IMR-90 (cell line): ENCODE data around the gene CYP4F2. TPM values are rescaled to one million over a fixed set of nuclear protein-coding genes. Genes with fewer than 3 reads are reported as not detected.

Experiments
- ATAC-seq: fragments of 200-7000 bp; cut with Tn5 transposase; 2 replicates; pipeline ENCODE4 v1.9.1; 2020; ENCODE audit warnings: low read depth, mild to moderate bottlenecking, moderate library complexity
- BruUV-seq: library from RNA; stranded (reverse); fragments of 400-500 nt; replicated peaks from 2 replicates; lab custom pipeline; 2021; lab: Mats Ljungman, UMichigan
- CTCF ChIA-PET: fragments of 300-600 bp; formaldehyde crosslinking; extraction: SDS; loops from one replicate; lab custom pipeline; 2021; ENCODE audit warnings: antibody characterized with exemption; lab: Yijun Ruan, JAX
- POLR2A ChIA-PET: fragments of 300-600 bp; sonication (Branson Sonifier 250); formaldehyde crosslinking; loops from one replicate; lab custom pipeline; 2022; ENCODE audit warnings: antibody characterized with exemption; ENCODE audit not compliant: unreplicated experiment; lab: Charles Lee
- DNase-seq: peaks from one replicate; pipeline ENCODE4 v3.0.0; 2013
- H2AFZ ChIP-seq: replicated peaks from 2 replicates; pipeline ENCODE3; 2013; ENCODE audit warnings: low read length, mild to moderate bottlenecking; ENCODE audit not compliant: poor library complexity
- H2AK5ac ChIP-seq: 2 replicates; pipeline ENCODE4 v1.6.1; 2013; ENCODE audit warnings: low read depth, low read length, inconsistent platforms
- H2AK9ac ChIP-seq: replicated peaks from 2 replicates; pipeline ENCODE3; 2013; ENCODE audit warnings: mild to moderate bottlenecking, low read depth, low read length, moderate library complexity; ENCODE audit not compliant: poor library complexity
- H2BK120ac ChIP-seq: 2 replicates; pipeline ENCODE4 v1.6.1; 2013; ENCODE audit warnings: low read depth, low read length, inconsistent platforms
- H2BK15ac ChIP-seq: 3 replicates; pipeline ENCODE4 v1.6.1; 2013; ENCODE audit warnings: low read depth, low read length, inconsistent platforms
- H2BK20ac ChIP-seq: 2 replicates; pipeline ENCODE4 v1.6.1; 2013; ENCODE audit warnings: low read depth, mild to moderate bottlenecking, inconsistent platforms, low read length, moderate library complexity
- H2BK5ac ChIP-seq: 2 replicates; pipeline ENCODE4 v1.6.1; 2013; ENCODE audit warnings: mild to moderate bottlenecking, low read depth, low read length, inconsistent platforms; ENCODE audit not compliant: poor library complexity, severe bottlenecking
- H3K14ac ChIP-seq: replicated peaks from 2 replicates; pipeline ENCODE4 v1.6.1; 2013; ENCODE audit warnings: low read depth, low read length, inconsistent platforms
- H3K18ac ChIP-seq: 2 replicates; pipeline ENCODE4 v1.6.1; 2013; ENCODE audit warnings: low read depth, low read length, control low read depth
- H3K23ac ChIP-seq: 2 replicates; pipeline ENCODE4 v1.6.1; 2013; ENCODE audit warnings: low read depth, low read length, inconsistent platforms
- H3K27ac ChIP-seq: 2 replicates; pipeline ENCODE4 v1.5.1; 2013; ENCODE audit warnings: mild to moderate bottlenecking, control low read depth, low read length; ENCODE audit not compliant: insufficient read depth
- H3K27me3 ChIP-seq: 2 replicates; pipeline ENCODE4 v1.6.1; 2013; ENCODE audit warnings: low read length; ENCODE audit not compliant: control insufficient read depth, insufficient read depth
- H3K36me3 ChIP-seq: 2 replicates; pipeline ENCODE4 v1.6.1; 2013; ENCODE audit warnings: low read length, mixed read lengths; ENCODE audit not compliant: control insufficient read depth, insufficient read depth
- H3K4ac ChIP-seq: 2 replicates; pipeline ENCODE4 v1.6.1; 2013; ENCODE audit warnings: low read depth, low read length, inconsistent platforms
- H3K4me1 ChIP-seq: 2 replicates; pipeline ENCODE4 v1.6.1; 2013; ENCODE audit warnings: low read length, mixed read lengths; ENCODE audit not compliant: control insufficient read depth, insufficient read depth
- H3K4me2 ChIP-seq: 2 replicates; pipeline ENCODE4 v1.6.1; 2013; ENCODE audit warnings: low read depth, mild to moderate bottlenecking, control low read depth, low read length, moderate library complexity
- H3K4me3 ChIP-seq: 2 replicates; pipeline ENCODE4 v1.5.1; 2013; ENCODE audit warnings: low read depth, mild to moderate bottlenecking, control low read depth, low read length, moderate library complexity; ENCODE audit not compliant: insufficient read depth
- H3K56ac ChIP-seq: 2 replicates; pipeline ENCODE4 v1.6.1; 2013; ENCODE audit warnings: low read length, inconsistent platforms; ENCODE audit not compliant: insufficient read depth; ENCODE audit errors: extremely low read depth
- H3K79me1 ChIP-seq, 2 experiments: 2 replicates each; pipeline ENCODE4 v1.6.1; 2013; ENCODE audit warnings: low read length in 2 of 2, inconsistent platforms in 1 of 2, low read depth in 1 of 2
- H3K9ac ChIP-seq: 2 replicates; pipeline ENCODE4 v1.6.1; 2013; ENCODE audit warnings: low read depth, low read length, control low read depth
- H3K9me1 ChIP-seq: 2 replicates; pipeline ENCODE4 v1.6.1; 2013; ENCODE audit warnings: low read length, inconsistent platforms; ENCODE audit not compliant: insufficient read depth
- H3K9me3 ChIP-seq: 2 replicates; pipeline ENCODE4 v1.6.1; 2013; ENCODE audit warnings: low read length; ENCODE audit not compliant: control insufficient read depth, insufficient read depth
- H4K20me1 ChIP-seq: 2 replicates; pipeline ENCODE4 v1.6.1; 2013; ENCODE audit warnings: low read length, inconsistent platforms; ENCODE audit not compliant: insufficient read depth
- H4K5ac ChIP-seq: 2 replicates; pipeline ENCODE4 v1.6.1; 2013; ENCODE audit warnings: mild to moderate bottlenecking, low read depth, low read length, control low read depth
- H4K8ac ChIP-seq, 2 experiments: 2 replicates each; pipeline ENCODE4 v1.6.1; 2013; ENCODE audit warnings: low read depth in 2 of 2, low read length in 2 of 2, control low read depth in 1 of 2, inconsistent platforms in 1 of 2
- H4K91ac ChIP-seq: 2 replicates; pipeline ENCODE4 v1.6.1; 2013; ENCODE audit warnings: low read depth, low read length, inconsistent platforms; ENCODE audit not compliant: insufficient read depth
- MAZ ChIP-seq: IDR thresholded peaks from 2 replicates; pipeline ENCODE4 v1.6.1; 2012; ENCODE audit warnings: low read depth, mild to moderate bottlenecking, low read length, improper control_type of control experiment, moderate library complexity, borderline replicate concordance
- MXI1 ChIP-seq: IDR thresholded peaks from 2 replicates; pipeline ENCODE4 v1.6.1; 2012; ENCODE audit warnings: low read depth, mild to moderate bottlenecking, low read length, moderate library complexity, borderline replicate concordance
- RAD21 ChIP-seq: IDR thresholded peaks from 2 replicates; pipeline ENCODE4 v1.6.1; 2012; ENCODE audit warnings: low read length, improper control_type of control experiment
- RCOR1 ChIP-seq: IDR thresholded peaks from 2 replicates; pipeline ENCODE4 v1.6.1; 2012; ENCODE audit warnings: mild to moderate bottlenecking, low read length, improper control_type of control experiment; ENCODE audit not compliant: insufficient replicate concordance
- WGBS, 2 experiments: methylation state at CpG; one replicate each; pipeline versions ENCODE4 v1.1.5 to v1.1.7; 2013; ENCODE audit warnings: missing lambda C conversion rate in 2 of 2; ENCODE audit not compliant: insufficient read length in 1 of 2; ENCODE audit errors: extremely low coverage in 2 of 2; 5-methylcytosine and 5-hydroxymethylcytosine counted together
- dilution Hi-C: fragments of 300-500 bp; cut with HindIII; formaldehyde crosslinking; loops from one replicate; pipeline ENCODE4 v1.14.3; 2018; ENCODE audit warnings: low sequenced_read_pairs; ENCODE audit not compliant: unreplicated experiment
- in situ Hi-C: fragments of 300-500 bp; cut with MboI; formaldehyde crosslinking; loops from 3 replicates; pipeline ENCODE4 v1.14.3; 2019; ENCODE audit warnings: low sequenced_read_pairs, inconsistent platforms, mixed read lengths
- intact Hi-C: fragments of 100-400 bp; cut with micrococcal nuclease; formaldehyde crosslinking; loops from 2 replicates; pipeline ENCODE4 v1.10.0; 2022
- polyA plus RNA-seq, 3 experiments: library from polyadenylated mRNA; depleted of rRNA; stranded (reverse); fragments of >200 nt; gene quantifications; 2 replicates each; pipeline ENCODE4 v1.2.3, GENCODE V29; 2012; ENCODE audit warnings: low replicate concordance in 1 of 3
- total RNA-seq: library from RNA; depleted of rRNA; stranded (reverse); fragments of >200 nt; gene quantifications from 2 replicates; pipeline ENCODE4 v1.2.3, GENCODE V29; 2012

The CYP4F2 gene
- total and polyA plus RNA-seq, 2 of the 4 experiments (the other 2 are of a cell fraction), result not detected

DNA sequence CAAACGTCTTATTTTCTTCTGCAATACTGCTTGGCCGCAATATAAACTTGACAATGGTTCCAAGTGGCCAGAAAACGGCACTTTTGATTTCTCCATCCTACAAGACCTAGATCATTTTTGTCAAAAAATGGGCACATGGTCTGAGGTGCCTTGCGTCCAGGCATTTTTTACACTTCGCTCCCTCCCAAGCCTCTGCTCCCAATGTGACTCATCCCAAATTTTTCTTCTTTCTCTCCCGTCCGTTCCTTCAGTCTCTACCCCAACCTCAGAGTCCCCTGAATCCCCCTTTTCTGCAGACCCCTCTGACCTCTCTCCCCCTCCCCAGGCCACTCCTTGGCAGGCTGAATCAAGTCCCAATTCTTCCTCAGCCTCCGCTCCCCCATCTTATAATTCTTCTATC is 68.1 kb downstream of the CYP4F2 start:
- Histone ChIP-seq H2BK15ac (no peak overlapping the region), H3K4ac (no peak overlapping the region), H4K5ac (no peak overlapping the region), H3K4me2 (no peak overlapping the region), H3K27ac (no peak overlapping the region), H3K18ac (no peak overlapping the region), H2BK5ac (no peak overlapping the region), H3K9me3 (no peaks in the 10 kb centered on the region), H4K8ac (no peak overlapping the region), H3K9me1 (no peaks in the 10 kb centered on the region), H2BK120ac (no peak overlapping the region), H3K27me3 (no peaks in the 10 kb centered on the region), H4K91ac (no peak overlapping the region), H4K20me1 (no peaks in the 10 kb centered on the region), H3K4me1 (no peaks in the 10 kb centered on the region), H3K56ac (no peak overlapping the region), H3K14ac (no peak overlapping the region), H2BK20ac (no peak overlapping the region), H3K9ac (no peak overlapping the region), H3K4me3 (no peak overlapping the region), H3K36me3 (no peaks in the 10 kb centered on the region), H3K23ac (no peak overlapping the region), H2AFZ (no peak overlapping the region), H3K79me1 (no peaks in the 10 kb centered on the region), H2AK9ac (no peak overlapping the region), H2AK5ac (no peak overlapping the region)
- ATAC-seq (no peak), DNase-seq (no peak)
- WGBS, 2 experiments, result 74 to 100% methylated on average over 1 to 5 of the region's 8 CpGs
- no peak for TF ChIP-seq MXI1
- no peak for TF ChIP-seq RAD21
- TF ChIP-seq RCOR1, result no peak
- TF ChIP-seq MAZ, result no peak
- CTCF ChIA-PET, result no interaction called here
- no TSS peak for BruUV-seq
- intact Hi-C loops (no loop called here), in situ Hi-C loops (loop anchor here (25.0 kb wide), 1 partner anchor 358 kb away; the partner anchor contains the start of genes AP1M1 and FAM32A), dilution Hi-C loops (no loop called here)
- POLR2A ChIA-PET, result no interaction called here
